Suprapubic skin (tissue), 4 donors: ENCODE data around the gene RNF214.

Experiments
- CTCF ChIP-seq, 2 donors: fragments of 200-600 bp in 1 of 2; fragments of 450-650 bp in 1 of 2; sonication (generic) in 1 of 2; IDR thresholded peaks; one replicate each; pipeline ENCODE4 v1.5.1; 2016 to 2019; ENCODE audit warnings: antibody characterized with exemption in 2 of 2, mild to moderate bottlenecking in 1 of 2, moderate library complexity in 1 of 2
- EP300 ChIP-seq: sonication (generic); formaldehyde crosslinking; IDR thresholded peaks from one replicate; pipeline ENCODE4 v1.6.1; 2017; ENCODE audit warnings: antibody characterized with exemption
- POLR2A ChIP-seq, 2 donors: fragments of 450-650 bp; IDR thresholded peaks; one replicate each; pipeline ENCODE4 v1.6.1; 2017; ENCODE audit warnings: antibody characterized with exemption in 2 of 2, mild to moderate bottlenecking in 2 of 2, moderate library complexity in 2 of 2
- POLR2AphosphoS5 ChIP-seq, 3 donors: sonication (generic); formaldehyde crosslinking; IDR thresholded peaks; one replicate each; pipeline ENCODE4 v1.6.1; 2017; ENCODE audit warnings: antibody characterized with exemption in 3 of 3

- no peak for TF ChIP-seq CTCF (IDR thresholded peaks at IDR 0.05)
- TF ChIP-seq POLR2AphosphoS5 (IDR thresholded peaks at IDR 0.05) = no peak
- TF ChIP-seq POLR2A (IDR thresholded peaks at IDR 0.05) = no peak
- TF ChIP-seq EP300 = no peak
Observed at GRCh38 chr11:117199053-117199915, 33.2 kb upstream of the RNF214 start, which contains the start of gene TAGLN.
